GM21447 (cell line): ENCODE data around the gene SHD.
"Not testable (repeated sequence)": the region's sequence is repeated elsewhere in the genome, so short reads cannot be mapped to it uniquely, and the experiment has no call there.

Experiments
- ATAC-seq: cut with Tn5 transposase; IDR thresholded peaks from one replicate; pipeline ENCODE4 v1.9.1; 2021; ENCODE audit not compliant: unreplicated experiment

Gene SHD

GRCh38 chr19:4266253-4267000 lies 12.6 kb upstream of the SHD start:
- ATAC-seq: no peak

DNA sequence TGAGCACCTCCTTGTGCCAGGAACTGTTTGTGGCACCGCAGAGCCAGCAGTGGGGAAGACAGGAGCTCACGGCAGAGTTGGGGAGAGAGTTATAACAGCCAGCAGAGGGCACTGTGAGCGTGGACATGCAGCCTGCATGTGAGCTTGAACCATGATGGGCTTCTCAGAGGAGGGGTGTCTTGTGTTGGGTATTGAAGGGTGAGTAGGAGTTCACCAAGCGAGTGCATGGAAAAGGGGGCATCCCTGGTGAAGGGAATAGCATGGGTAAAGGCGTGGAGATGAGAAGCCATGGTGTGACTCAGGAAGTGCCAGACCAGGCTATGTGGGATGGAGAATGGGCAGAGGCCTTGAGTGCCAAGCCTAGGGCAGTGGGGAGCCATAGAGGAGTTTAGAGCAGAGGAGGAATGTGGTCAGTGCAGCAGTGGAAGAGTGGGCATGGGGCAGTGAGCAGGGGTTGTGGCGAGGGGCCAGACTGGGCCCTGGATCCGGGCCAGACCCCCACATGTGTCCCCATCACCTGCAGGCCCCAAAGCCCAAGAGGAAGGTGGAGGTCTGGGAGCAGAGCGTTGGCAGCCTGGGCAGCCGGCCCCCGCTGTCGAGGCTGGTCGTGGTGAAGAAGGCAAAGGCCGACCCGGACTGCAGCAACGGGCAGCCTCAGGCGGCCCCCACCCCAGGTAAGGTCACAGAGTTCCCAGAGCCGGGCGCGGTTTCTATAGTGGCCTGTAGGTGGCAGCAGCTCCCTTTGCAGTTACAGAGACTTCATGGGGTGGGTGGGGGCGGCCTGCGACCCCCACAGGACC lies 11.8 kb upstream of the SHD start:
- ATAC-seq: no peak

DNA sequence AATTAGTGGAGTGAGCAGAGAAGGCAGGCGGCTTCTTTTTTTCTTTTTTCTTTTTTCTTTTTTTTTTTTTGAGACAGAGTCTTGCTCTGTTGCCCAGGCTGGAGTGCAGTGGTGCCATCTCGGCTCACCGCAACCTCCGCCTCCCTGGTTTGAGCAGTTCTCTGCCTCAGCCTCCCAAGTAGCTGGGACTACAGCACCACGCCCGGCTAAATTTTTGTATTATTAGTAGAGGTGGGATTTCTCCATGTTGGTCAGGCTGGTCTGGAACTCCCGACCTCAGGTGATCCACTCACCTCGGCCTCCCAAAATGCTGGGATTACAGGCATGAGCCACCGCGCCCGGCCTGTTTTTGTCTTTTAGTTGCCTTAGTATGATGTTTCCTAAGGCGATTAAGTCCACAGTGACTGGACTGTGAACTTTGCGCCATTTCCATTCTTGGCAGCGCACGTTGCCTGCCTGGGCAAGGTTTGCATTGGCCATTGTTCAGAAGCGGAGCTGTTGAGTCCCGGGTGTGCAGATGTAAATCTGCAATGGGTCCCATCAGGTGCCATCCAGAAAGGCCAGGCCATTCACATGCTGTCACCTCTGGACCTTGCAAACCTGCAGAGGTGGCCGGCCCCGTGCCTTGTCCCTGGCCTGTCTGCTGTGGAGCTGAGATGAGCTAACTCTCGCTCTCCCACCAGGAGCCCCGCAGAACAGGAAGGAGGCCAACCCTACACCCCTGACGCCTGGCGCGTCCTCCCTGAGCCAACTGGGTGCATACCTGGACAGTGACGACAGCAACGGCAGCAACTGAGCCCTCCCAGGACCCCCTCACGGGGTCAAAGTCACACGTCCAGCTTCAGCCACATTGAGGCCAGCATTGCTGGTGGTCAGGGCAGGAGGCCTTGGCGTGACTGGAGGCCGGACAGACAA lies 10.9 kb upstream of the SHD start:
- ATAC-seq: no peak

GRCh38 chr19:4268816-4269430 lies 10.1 kb upstream of the SHD start:
- no peak for ATAC-seq

DNA sequence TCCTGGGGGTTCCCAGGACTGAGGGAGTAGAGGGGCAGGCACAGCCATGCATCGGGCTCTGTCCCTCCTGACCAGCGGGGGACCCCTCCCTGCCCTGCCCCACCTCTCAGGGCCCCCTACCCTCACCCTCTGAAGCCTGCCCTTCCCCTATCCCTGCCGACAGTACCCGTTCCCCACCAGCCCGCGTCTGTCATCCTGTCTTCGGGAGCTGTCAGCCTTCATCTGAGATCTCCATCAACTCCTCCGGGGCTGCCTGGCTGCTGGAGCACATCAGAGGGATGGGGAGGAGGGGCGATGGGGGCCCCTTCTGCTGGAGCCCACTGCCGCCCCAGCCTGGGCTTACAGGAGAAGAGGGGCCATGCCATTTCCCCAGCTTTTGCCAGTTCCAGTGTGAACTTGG lies 6.2 kb upstream of the SHD start:
- no peak for ATAC-seq

GRCh38 chr19:4274321-4274686 lies 4.8 kb upstream of the SHD start:
- not testable (repeated sequence) for ATAC-seq

- ATAC-seq: no peak
Measured at GRCh38 chr19:4277191-4277696, 1.8 kb upstream of the SHD start.

DNA sequence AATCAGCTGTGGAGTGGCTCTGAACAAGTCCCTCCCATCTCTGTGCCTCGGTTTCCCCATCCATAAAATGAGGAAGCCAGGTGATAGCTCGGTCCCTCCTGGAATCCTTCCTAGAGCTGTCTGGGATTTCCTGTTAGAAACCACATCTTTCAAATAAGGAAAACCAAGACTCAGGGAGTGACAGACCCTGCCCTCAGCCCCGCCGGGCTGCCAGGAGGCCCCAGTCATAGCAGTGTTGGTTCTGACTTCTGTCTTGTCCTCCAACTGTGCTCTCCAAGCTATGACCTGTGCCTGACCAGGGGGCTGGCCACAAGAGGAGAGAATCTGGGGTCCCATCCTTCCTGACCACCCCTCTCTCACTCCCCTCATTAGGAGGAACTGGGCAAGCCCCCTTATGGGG lies 1.1 kb upstream of the SHD start:
- no peak for ATAC-seq

- no peak for ATAC-seq
Measured at GRCh38 chr19:4279267-4279529, 132 bp downstream of the SHD start.

- ATAC-seq: no peak
Measured at GRCh38 chr19:4279530-4280422, 710 bp downstream of the SHD start.

DNA sequence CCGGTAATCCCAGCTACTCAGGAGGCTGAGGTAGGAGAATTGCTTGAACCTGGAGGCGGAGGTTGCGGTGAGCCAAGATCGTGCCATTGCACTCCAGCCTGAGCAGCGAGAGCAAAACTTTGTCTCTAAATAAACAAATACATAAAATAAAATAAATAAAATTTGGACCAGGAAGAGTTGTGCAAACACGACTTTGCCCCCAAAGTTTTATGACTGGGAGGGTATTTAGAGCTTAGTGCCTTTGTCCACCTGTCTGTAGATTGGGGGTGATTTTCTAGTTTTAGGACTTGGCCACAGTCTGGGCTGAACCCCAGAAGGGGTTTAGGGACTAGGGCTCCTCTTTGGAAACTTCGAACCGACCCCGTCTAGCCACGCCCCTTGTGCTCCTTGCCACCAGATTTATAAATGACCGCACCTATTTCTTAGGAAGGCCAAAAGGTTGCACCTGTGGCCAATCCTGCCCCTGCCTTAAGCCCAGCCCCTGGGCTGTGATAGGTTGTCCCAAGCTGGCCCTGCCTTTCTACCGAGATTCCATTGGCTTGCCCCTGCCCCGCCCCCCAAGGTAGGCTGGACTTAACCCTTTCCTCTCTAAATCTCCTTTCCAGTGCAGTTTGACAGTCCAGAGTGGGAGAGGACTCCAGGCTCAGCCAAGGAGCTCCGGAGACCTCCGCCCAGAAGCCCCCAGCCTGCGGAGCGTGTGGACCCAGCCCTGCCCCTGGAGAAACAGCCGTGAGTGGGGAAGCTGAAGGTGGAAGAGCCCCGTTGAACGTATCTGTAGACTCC lies 5.3 kb downstream of the SHD start:
- no peak for ATAC-seq

- ATAC-seq: no peak
Measured at GRCh38 chr19:4284974-4285373, 5.9 kb downstream of the SHD start.

GRCh38 chr19:4286141-4286540 lies 7.1 kb downstream of the SHD start:
- not testable (repeated sequence) for ATAC-seq

DNA sequence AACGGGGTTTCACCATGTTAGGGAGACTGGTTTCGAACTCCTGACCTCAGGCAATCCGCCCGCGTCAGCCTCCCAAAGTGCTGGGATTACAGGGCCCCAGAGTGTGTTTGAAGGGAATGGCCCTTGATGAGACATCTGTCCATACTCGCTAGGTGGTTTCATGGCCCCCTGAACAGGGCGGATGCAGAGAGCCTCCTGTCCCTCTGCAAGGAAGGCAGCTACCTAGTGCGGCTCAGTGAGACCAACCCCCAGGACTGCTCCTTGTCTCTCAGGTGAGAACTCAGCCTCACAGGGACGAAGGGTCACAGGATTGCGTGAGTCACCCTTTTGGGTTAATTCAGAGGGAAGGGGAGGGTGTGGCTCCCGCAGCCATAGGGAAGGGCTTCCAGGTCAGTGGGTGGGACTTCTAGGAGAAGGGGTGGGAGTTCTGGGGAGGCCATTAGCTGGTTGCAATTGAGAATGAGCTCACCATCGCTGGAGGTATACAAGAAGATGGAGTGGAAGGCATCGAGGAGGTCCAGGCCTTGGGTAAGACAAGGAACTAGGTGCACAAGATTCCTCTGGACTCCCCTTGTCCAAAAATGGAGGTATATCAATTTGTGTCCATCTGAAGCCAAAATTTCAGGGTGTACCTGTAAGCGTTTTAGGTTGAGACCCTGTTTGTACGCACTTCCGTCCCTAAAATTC lies 9.2 kb downstream of the SHD start:
- ATAC-seq: no peak

- ATAC-seq: no peak
Measured at GRCh38 chr19:4291184-4291732, 12.2 kb downstream of the SHD start.

GRCh38 chr19:4292515-4292914 lies 13.4 kb downstream of the SHD start:
- ATAC-seq: no peak

DNA sequence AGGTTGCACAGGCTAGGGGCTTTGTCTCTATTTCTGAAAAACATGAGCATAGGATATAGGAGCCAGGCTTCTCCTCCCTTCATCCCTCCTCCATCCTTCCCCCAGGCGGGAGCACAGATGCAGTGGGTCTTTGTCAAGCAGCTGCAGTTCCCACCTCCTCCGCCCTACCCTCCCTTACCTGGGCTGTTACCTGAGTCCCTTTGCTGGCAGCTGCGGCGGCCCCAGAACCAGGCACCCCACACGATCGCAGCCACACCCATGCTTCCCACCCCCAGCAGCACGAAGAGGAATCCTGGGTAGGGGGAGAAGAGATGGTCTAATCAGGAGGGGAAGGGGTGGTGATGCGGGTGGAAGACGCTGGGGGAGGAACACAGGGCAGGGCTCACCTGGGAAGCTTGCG lies 15.3 kb downstream of the SHD start:
- no peak for ATAC-seq

DNA sequence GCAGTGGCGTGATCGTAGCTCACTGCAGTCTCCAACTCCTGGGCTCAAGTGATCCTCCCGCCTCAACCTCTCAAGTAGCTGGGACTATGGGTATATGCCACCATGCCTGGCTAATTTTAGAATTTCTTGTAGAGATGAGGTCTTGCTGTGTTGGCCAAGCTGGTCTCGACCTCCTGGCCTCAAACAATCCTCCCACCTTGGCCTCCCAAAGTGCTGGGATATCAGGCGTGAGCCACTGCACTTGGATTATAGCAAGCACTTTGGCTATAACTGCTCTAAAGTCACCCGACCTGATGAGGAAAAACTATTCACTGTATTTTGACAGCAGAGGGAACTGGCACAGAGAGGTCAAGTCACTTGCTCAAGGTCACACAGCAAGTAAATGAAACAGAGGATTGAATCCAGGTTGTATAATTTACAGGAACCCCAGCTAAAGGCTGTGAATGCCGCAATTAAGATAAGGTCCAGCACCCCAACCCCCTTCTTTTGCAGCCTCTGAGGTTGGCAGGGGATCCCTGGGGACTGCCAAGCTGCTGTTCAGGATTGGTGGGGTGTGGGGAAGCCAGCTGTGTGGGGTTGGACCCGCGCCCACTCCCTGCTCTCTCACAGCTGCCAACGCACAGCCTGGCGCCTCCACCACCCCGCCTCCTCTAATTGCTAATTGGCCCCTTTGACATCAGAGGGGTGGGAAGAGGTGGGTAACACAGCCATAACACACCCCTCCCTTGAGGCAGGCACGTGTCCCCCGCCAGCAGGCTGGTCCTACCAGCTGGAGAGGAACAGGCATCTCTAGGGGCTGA lies 17.1 kb downstream of the SHD start:
- no peak for ATAC-seq
